Right lobe of liver (tissue), 5 donors: ENCODE measurements around the gene FAS. TPM values are rescaled to one million over a fixed set of nuclear protein-coding genes. Genes with fewer than 3 reads are reported as not detected.

ENCODE experiments used
- microRNA-seq, 2 donors: library from miRNA; unstranded; fragments of <30 nt; microRNA quantifications; one replicate each; pipeline ENCODE4, GENCODE V29; 2019 to 2020
- small RNA-seq, 2 experiments: library from RNA; depleted of rRNA; stranded (forward); fragments of <200 nt; gene quantifications; one replicate each; pipeline ENCODE3, GENCODE V24; 2016
- total RNA-seq, 6 experiments: library from RNA; depleted of rRNA in 2 of 6; stranded (reverse); fragments of >200 nt in 2 of 6; fragmentation: NEBNext Ultra II Directional in 3 of 6; extraction: Animal tissue kit (Norgen Biotek cat#: 25700) in 3 of 6; gene quantifications; one replicate each; pipeline versions ENCODE4 v1.1.0 to v1.2.4, GENCODE V29; 2016 to 2023
- donor health status: DM: no; HTN: no; CAD: no.
- donor health status: DM: no; HTN: no; CAD: no.
- donor health status: DM: no; HTN: yes; CAD: no.
- donor health status: DM: no; HTN: yes; CAD: no.

Gene FAS
- total RNA-seq, 6 experiments from 2014 or later, result 9.0 to 22.3 (median 18.9) TPM

Small RNAs within 50 kb of the gene (microRNA-seq; reads per million reads assigned to microRNA genes)
- gene MIR4679-1 (0 reads per million in 2 donors), gene MIR4679-2 (0 reads per million in 2 donors)

Small RNAs within 50 kb of the gene (small RNA-seq; reads per million reads assigned to genes)
- gene MIR4679-2 (0 reads per million in 2 experiments), gene RF02116 (0 reads per million in 2 experiments)

Other genes with a start within 250 kb of the FAS start
- gene LIPN, start 230.8 kb upstream of the FAS start, total RNA-seq, result under 1 TPM in 2 of 6 experiments, not detected in 4; 0.25 to 0.29 TPM
- not detected for gene LIPM, start 188.1 kb upstream of the FAS start, total RNA-seq
- gene ANKRD22, start 139.0 kb upstream of the FAS start, total RNA-seq, result 1 to 10 TPM in 2 of 6 experiments, under 1 TPM in 1, not detected in 3; 0.54 to 1.2 (median 1.2) TPM
- 1 to 10 TPM in 5 of 6 experiments, under 1 TPM in 1; 0.66 to 8.0 (median 4.2) TPM for gene STAMBPL1, start 110.6 kb upstream of the FAS start, total RNA-seq
- 100 to 1,000 TPM in 2 of 6 experiments, 10 to 100 TPM in 4; 15.0 to 127 (median 80.7) TPM for gene ACTA2, start 38.0 kb upstream of the FAS start, total RNA-seq
- 1 to 10 TPM in 1 of 6 experiments, under 1 TPM in 3, not detected in 2; 0.31 to 1.2 (median 0.60) TPM for gene CH25H, start 216.5 kb downstream of the FAS start, total RNA-seq